Thoracic aorta (tissue), 2 donors: ENCODE data around the gene DEFB113. TPM values are rescaled to one million over a fixed set of nuclear protein-coding genes. Genes with fewer than 3 reads are reported as not detected.

Source experiments
- ATAC-seq: fragments of 150-250 bp; one replicate; pipeline ENCODE4 v1.8.0; 2017; ENCODE audit warnings: low read depth; ENCODE audit not compliant: insufficient number of reproducible peaks, low FRiP score
- DNase-seq: peaks from one replicate; pipeline ENCODE4 v3.0.0-alpha.2; 2020; ENCODE audit warnings: low spot score
- H3K27ac ChIP-seq, 2 donors: fragments of 200-600 bp; sonication (generic); 1 replicate in 1 of 2; 2 replicates in 1 of 2; pipeline ENCODE4 v1.5.1; 2016; ENCODE audit warnings: mild to moderate bottlenecking in 2 of 2, moderate library complexity in 2 of 2
- H3K27me3 ChIP-seq: fragments of 200-600 bp; sonication (generic); replicated peaks from 2 replicates; pipeline ENCODE4 v1.6.0; 2016; ENCODE audit warnings: mild to moderate bottlenecking; ENCODE audit not compliant: insufficient read depth
- H3K36me3 ChIP-seq: fragments of 200-600 bp; sonication (generic); one replicate; pipeline ENCODE4 v1.5.1; 2016
- H3K4me1 ChIP-seq, 2 donors: fragments of 200-600 bp; sonication (generic); 1 replicate in 1 of 2; 2 replicates in 1 of 2; pipeline versions ENCODE4 v1.5.1 to v1.6.0; 2016; ENCODE audit warnings: low read depth in 2 of 2, mild to moderate bottlenecking in 1 of 2; ENCODE audit not compliant: control insufficient read depth in 1 of 2
- H3K4me3 ChIP-seq: fragments of 200-600 bp; sonication (generic); 2 replicates; pipeline ENCODE4 v1.5.1; 2016; ENCODE audit warnings: mild to moderate bottlenecking
- H3K9me3 ChIP-seq: fragments of 200-600 bp; sonication (generic); 2 replicates; pipeline ENCODE4 v1.5.1; 2016
- CTCF ChIP-seq: fragments of 200-600 bp; sonication (generic); IDR thresholded peaks from one replicate; pipeline ENCODE4 v1.5.1; 2019; ENCODE audit warnings: antibody characterized with exemption
- total RNA-seq, 2 donors: library from RNA; depleted of rRNA; stranded (reverse); fragments of >200 nt; gene quantifications; one replicate each; pipeline versions ENCODE4 v1.1.0 to v1.2.3, GENCODE V29; 2016

DEFB113 gene
- not detected for total RNA-seq

- no peak within 1 kb of the TSS for H3K27ac ChIP-seq
- ATAC-seq (no peak), DNase-seq (no peak)
- H3K9me3 ChIP-seq, result no peaks in the 10 kb centered on the region
- H3K4me3 ChIP-seq, result no peak within 1 kb of the TSS
- no peak for TF ChIP-seq CTCF
- no peaks in the 10 kb centered on the region for H3K36me3 ChIP-seq
- no peaks in the 10 kb centered on the region for H3K4me1 ChIP-seq
- H3K27me3 ChIP-seq, result no peaks in the 10 kb centered on the region
Observed at GRCh38 chr6:49969605-49970004, at the start of gene DEFB113. TSS of gene DEFB113 (minus strand) at chr6:49969625. CDS start at chr6:49969625, 0 bp downstream.

- no peak for DNase-seq
- Histone ChIP-seq H3K9me3 (peaks cover 3% of the 10 kb centered on the region), H3K27ac (no peak overlapping the region), H3K36me3 (no peaks in the 10 kb centered on the region), H3K4me1 (no peaks in the 10 kb centered on the region), H3K4me3 (no peak overlapping the region), H3K27me3 (no peaks in the 10 kb centered on the region)
- no peak for TF ChIP-seq CTCF
- ATAC-seq, result no peak
Observed at GRCh38 chr6:50007819-50008218, 38.4 kb upstream of the DEFB113 start.

- no peaks in the 10 kb centered on the region for H3K4me1 ChIP-seq
- H3K4me3 ChIP-seq, result no peak overlapping the region
- H3K27me3 ChIP-seq, result no peaks in the 10 kb centered on the region
- DNase-seq (no peak), ATAC-seq (no peak)
- no peaks in the 10 kb centered on the region for H3K36me3 ChIP-seq
- TF ChIP-seq CTCF, result no peak
- peaks cover 3% of the 10 kb centered on the region for H3K9me3 ChIP-seq
- H3K27ac ChIP-seq, result no peak overlapping the region
Observed at GRCh38 chr6:50003139-50003538, 33.7 kb upstream of the DEFB113 start.

- H3K36me3 ChIP-seq, result no peaks in the 10 kb centered on the region
- no peak overlapping the region for H3K4me3 ChIP-seq
- H3K9me3 ChIP-seq, result no peaks in the 10 kb centered on the region
- no peak for TF ChIP-seq CTCF
- no peaks in the 10 kb centered on the region for H3K27me3 ChIP-seq
- ATAC-seq, result no peak
- no peaks in the 10 kb centered on the region for H3K4me1 ChIP-seq
- no peak for DNase-seq
- H3K27ac ChIP-seq, result no peak overlapping the region
Observed at GRCh38 chr6:49995278-49995677, 25.9 kb upstream of the DEFB113 start.

- no peak overlapping the region for H3K27ac ChIP-seq
- no peak for TF ChIP-seq CTCF
- no peak overlapping the region for H3K4me3 ChIP-seq
- no peaks in the 10 kb centered on the region for H3K36me3 ChIP-seq
- ATAC-seq (no peak), DNase-seq (no peak)
- H3K9me3 ChIP-seq, result no peaks in the 10 kb centered on the region
- H3K4me1 ChIP-seq, result no peaks in the 10 kb centered on the region
- no peaks in the 10 kb centered on the region for H3K27me3 ChIP-seq
Observed at GRCh38 chr6:49988900-49989299, 19.5 kb upstream of the DEFB113 start.
